Lower lobe of right lung (tissue), 2 donors: ENCODE measurements around the gene DIABLO. TPM values are rescaled to one million over a fixed set of nuclear protein-coding genes. Genes with fewer than 3 reads are reported as not detected.

Experiments used
- ATAC-seq, 2 donors: fragments of 200-7000 bp; cut with Tn5 transposase; one replicate each; pipeline ENCODE4 v1.9.1; 2020 to 2022; ENCODE audit warnings: mild to moderate bottlenecking in 2 of 2, moderate library complexity in 2 of 2
- DNase-seq: peaks from one replicate; pipeline ENCODE4 v3.0.0-alpha.2; 2020
- H3K27ac ChIP-seq: fragments of 200-600 bp; one replicate; pipeline ENCODE4 v1.8.0; 2022
- H3K27me3 ChIP-seq: fragments of 200-600 bp; one replicate; pipeline ENCODE4 v1.8.0; 2022; ENCODE audit warnings: low read depth
- H3K36me3 ChIP-seq: fragments of 200-600 bp; one replicate; pipeline ENCODE4 v1.8.0; 2022; ENCODE audit warnings: mild to moderate bottlenecking
- H3K4me1 ChIP-seq: fragments of 200-600 bp; one replicate; pipeline ENCODE4 v1.8.0; 2022
- H3K4me3 ChIP-seq: fragments of 200-600 bp; one replicate; pipeline ENCODE4 v1.8.0; 2022; ENCODE audit warnings: mild to moderate bottlenecking
- H3K9me3 ChIP-seq: fragments of 200-600 bp; one replicate; pipeline ENCODE4 v1.8.0; 2022
- CTCF ChIP-seq: fragments of 200-600 bp; IDR thresholded peaks from one replicate; pipeline ENCODE4 v1.8.0; 2022; ENCODE audit warnings: antibody characterized with exemption, mild to moderate bottlenecking
- intact Hi-C: fragments of 100-400 bp; cut with DNase I; formaldehyde crosslinking; loops from one replicate; pipeline ENCODE4 v1.11.0; 2022
- total RNA-seq: library from RNA; stranded (reverse); fragmentation: NEBNext Ultra II Directional; extraction: Animal tissue kit (Norgen Biotek cat#: 25700); gene quantifications from one replicate; pipeline ENCODE4 v1.2.1, GENCODE V29; 2021
- donor health status: DM: no; HTN: yes; CAD: no; lungs with severe emphysema.

The DIABLO gene
- total RNA-seq, 1 donor from 2014 or later = 31.1 TPM

DNA sequence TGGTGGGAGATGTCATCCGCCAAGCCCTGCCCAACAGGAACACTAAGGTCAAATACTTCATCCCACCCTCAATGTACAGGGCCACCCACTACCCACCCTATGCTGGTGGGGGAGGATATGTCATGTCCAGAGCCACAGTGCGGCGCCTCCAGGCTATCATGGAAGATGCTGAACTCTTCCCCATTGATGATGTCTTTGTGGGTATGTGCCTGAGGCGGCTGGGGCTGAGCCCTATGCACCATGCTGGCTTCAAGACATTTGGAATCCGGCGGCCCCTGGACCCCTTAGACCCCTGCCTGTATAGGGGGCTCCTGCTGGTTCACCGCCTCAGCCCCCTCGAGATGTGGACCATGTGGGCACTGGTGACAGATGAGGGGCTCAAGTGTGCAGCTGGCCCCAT, 18.9 kb downstream of the DIABLO start:
- H3K9me3 ChIP-seq = no peaks in the 10 kb centered on the region
- peaks cover 30% of the 10 kb centered on the region for H3K27me3 ChIP-seq
- no peak overlapping the region for H3K4me3 ChIP-seq
- no peak overlapping the region for H3K27ac ChIP-seq
- H3K36me3 ChIP-seq = peaks cover 53% of the 10 kb centered on the region
- DNase-seq = no peak
- no peak for TF ChIP-seq CTCF
- intact Hi-C loops = no loop called here
- peaks cover 21% of the 10 kb centered on the region for H3K4me1 ChIP-seq
- ATAC-seq = no peak

DNA sequence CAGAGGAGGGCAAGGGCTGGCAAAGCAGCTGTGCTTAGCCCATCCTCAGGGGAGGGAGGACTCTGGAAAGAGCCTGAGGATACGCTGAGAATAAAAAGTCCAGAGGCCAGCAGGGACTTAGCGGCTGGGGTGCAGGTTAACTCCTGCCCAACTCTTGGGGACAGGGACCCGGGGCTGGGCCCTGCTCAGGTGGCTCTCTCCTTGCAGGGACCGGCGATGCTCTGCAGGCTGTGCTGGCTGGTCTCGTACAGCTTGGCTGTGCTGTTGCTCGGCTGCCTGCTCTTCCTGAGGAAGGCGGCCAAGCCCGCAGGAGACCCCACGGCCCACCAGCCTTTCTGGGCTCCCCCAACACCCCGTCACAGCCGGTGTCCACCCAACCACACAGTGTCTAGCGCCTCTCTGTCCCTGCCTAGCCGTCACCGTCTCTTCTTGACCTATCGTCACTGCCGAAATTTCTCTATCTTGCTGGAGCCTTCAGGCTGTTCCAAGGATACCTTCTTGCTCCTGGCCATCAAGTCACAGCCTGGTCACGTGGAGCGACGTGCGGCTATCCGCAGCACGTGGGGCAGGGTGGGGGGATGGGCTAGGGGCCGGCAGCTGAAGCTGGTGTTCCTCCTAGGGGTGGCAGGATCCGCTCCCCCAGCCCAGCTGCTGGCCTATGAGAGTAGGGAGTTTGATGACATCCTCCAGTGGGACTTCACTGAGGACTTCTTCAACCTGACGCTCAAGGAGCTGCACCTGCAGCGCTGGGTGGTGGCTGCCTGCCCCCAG, 19.6 kb downstream of the DIABLO start:
- peaks cover 21% of the 10 kb centered on the region for H3K4me1 ChIP-seq
- TF ChIP-seq CTCF = no peak
- DNase-seq (no peak), ATAC-seq (no peak)
- H3K27ac ChIP-seq = no peak overlapping the region
- H3K27me3 ChIP-seq = peaks cover 36% of the 10 kb centered on the region
- H3K9me3 ChIP-seq = no peaks in the 10 kb centered on the region
- H3K36me3 ChIP-seq = peaks cover 47% of the 10 kb centered on the region
- H3K4me3 ChIP-seq = no peak overlapping the region
- intact Hi-C loops = no loop called here

GRCh38 chr12:122205053-122205925, 20.6 kb downstream of the DIABLO start:
- ATAC-seq (no peak), DNase-seq (no peak)
- H3K27me3 ChIP-seq = peaks cover 46% of the 10 kb centered on the region
- H3K4me3 ChIP-seq = no peak overlapping the region
- H3K4me1 ChIP-seq = peaks cover 21% of the 10 kb centered on the region
- no peak for TF ChIP-seq CTCF
- no peaks in the 10 kb centered on the region for H3K9me3 ChIP-seq
- H3K27ac ChIP-seq = no peak overlapping the region
- intact Hi-C loops = no loop called here
- H3K36me3 ChIP-seq = peaks cover 37% of the 10 kb centered on the region

- intact Hi-C loops = no loop called here
- no peak for ATAC-seq
- no peak overlapping the region for H3K27ac ChIP-seq
- peak overlapping the region; percentile 73 for H3K4me3 ChIP-seq
- peaks cover 55% of the 10 kb centered on the region for H3K27me3 ChIP-seq
- no peaks in the 10 kb centered on the region for H3K9me3 ChIP-seq
- no peak for DNase-seq
- H3K4me1 ChIP-seq = peaks cover 21% of the 10 kb centered on the region
- H3K36me3 ChIP-seq = peaks cover 28% of the 10 kb centered on the region
- TF ChIP-seq CTCF = no peak
These were observed 21.4 kb downstream of the DIABLO start for GRCh38 chr12:122204167-122205052.
